HG03159 (cell line): ENCODE data around the gene AVPI1.
A peak's percentile ranks its signal among the peaks of the same experiment; 100 is the strongest.
"Not testable (repeated sequence)": the region's sequence is repeated elsewhere in the genome, so short reads cannot be mapped to it uniquely, and the experiment has no call there.

Experiments used
- ATAC-seq: cut with Tn5 transposase; IDR thresholded peaks from one replicate; pipeline ENCODE4 v1.9.1; 2021; ENCODE audit warnings: mild to moderate bottlenecking, moderate library complexity; ENCODE audit not compliant: unreplicated experiment

AVPI1 gene

GRCh38 chr10:97642471-97643159, 44.4 kb downstream of the AVPI1 start:
- not testable (repeated sequence) for ATAC-seq

GRCh38 chr10:97640868-97641811, 45.9 kb downstream of the AVPI1 start:
- ATAC-seq, result peak; percentile 14

- ATAC-seq, result peak; percentile 96
These were observed 46.7 kb downstream of the AVPI1 start, which contains the start of gene PI4K2A for GRCh38 chr10:97640174-97640867. PI4K2A (plus strand) TSS chr10:97640671; CDS start chr10:97640743, 72 bp downstream.

GRCh38 chr10:97639090-97639489, 48.0 kb downstream of the AVPI1 start:
- not testable (repeated sequence) for ATAC-seq

GRCh38 chr10:97635577-97635976, 51.5 kb downstream of the AVPI1 start:
- no peak for ATAC-seq

GRCh38 chr10:97633921-97634320, 53.1 kb downstream of the AVPI1 start:
- no peak for ATAC-seq

DNA sequence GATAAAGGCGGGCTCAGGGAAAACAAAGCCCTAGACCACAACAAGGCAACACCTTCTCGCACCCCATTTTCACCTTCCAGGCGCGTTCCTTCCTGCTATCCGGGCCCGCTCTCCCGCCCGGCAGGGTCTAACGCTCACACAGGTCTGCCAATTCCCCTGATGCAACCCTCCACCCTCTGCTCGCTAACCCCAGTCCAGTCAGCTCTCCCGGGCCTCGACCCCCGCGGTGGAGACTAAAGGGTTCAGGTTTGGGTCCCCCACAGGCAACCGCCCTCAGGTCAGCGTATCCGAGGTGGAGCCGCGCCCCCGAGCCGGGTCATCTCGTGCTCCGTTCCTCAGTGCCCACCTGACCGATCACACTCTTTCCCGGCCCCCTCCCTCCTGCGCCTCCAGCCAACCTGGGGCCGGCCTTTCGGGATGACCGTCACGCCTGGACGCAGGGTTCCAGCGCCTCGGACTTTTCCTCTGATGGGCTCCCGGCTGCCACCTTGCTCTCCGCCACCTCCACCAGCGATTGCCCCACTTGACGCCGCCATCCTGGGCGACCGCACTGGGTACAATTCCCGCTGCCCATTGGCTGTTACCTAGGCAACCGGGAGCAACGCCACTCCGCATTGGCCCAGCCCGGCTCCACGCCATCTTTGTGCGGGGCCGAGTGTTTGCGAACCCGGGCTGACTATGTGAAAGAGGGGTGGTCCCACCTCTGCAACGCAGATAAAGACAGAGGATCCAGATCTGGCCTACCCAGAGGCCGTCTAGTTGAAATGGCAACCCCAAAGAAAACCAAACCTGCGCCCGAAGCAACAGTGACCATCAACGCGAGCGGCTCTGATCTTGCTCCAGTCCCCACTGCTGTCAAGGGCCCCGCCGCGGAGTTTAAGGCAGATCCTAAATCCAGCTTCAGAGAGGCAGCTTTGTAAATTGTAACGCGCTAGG, 53.8 kb downstream of the AVPI1 start, which contains the start of gene MORN4:
MORN4 (minus strand) TSS at position 552 of the 936 bp plus-strand sequence. CDS start 13,847 bp downstream, outside the sequence.
- ATAC-seq, result peak; percentile 99

GRCh38 chr10:97631098-97631497, 55.9 kb downstream of the AVPI1 start:
- ATAC-seq, result no peak

GRCh38 chr10:97629289-97629688, 57.8 kb downstream of the AVPI1 start:
- no peak for ATAC-seq

GRCh38 chr10:97628228-97628627, 58.8 kb downstream of the AVPI1 start:
- no peak for ATAC-seq

DNA sequence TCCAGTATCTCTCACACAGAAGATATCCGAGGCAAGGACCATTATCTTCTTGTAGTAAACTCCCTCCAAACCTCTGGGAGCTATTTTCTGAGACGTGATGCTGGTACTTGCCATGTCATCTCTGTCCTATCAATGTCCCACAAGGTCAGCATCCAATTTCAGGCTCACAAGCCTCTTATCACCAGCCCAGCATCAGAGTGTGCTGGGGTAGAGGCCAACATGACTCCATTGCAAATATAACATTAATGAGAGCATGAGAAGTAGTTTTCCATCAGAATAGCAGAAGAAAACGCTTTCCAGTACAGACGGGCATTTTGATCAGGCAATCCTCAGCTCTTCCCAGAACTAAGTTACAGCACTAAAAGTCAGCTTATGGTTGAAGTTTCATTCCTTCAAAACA, 59.3 kb downstream of the AVPI1 start:
- ATAC-seq, result no peak
